Stimulated activated CD4-positive, alpha-beta T cell treated with anti-CD3 and anti-CD28 coated beads, Interleukin-4, amount 100 ng/mL, for 1 hour (primary cell): Measurements from ENCODE around the gene UBXN4.
A peak's percentile ranks its signal among the peaks of the same experiment; 100 is the strongest.

Experiments used
- DNase-seq: peaks from one replicate; pipeline ENCODE4 v3.0.0-alpha.2; 2020

The UBXN4 gene

GRCh38 chr2:135815269-135815668 lies 73.6 kb downstream of the UBXN4 start:
- DNase-seq = no peak

- DNase-seq = no peak
Observed at GRCh38 chr2:135817466-135817865, 75.8 kb downstream of the UBXN4 start.

- no peak for DNase-seq
Observed at GRCh38 chr2:135817951-135818350, 76.3 kb downstream of the UBXN4 start.

GRCh38 chr2:135818937-135819610 lies 77.4 kb downstream of the UBXN4 start:
- peak; percentile 44 for DNase-seq

- peak; percentile 75 for DNase-seq
Observed at GRCh38 chr2:135820003-135820618, 78.5 kb downstream of the UBXN4 start.

- DNase-seq = no peak
Observed at GRCh38 chr2:135821190-135821589, 79.5 kb downstream of the UBXN4 start.

- DNase-seq = no peak
Observed at GRCh38 chr2:135822855-135823254, 81.2 kb downstream of the UBXN4 start.

GRCh38 chr2:135825131-135825530 lies 83.5 kb downstream of the UBXN4 start:
- DNase-seq = no peak

- no peak for DNase-seq
Observed at GRCh38 chr2:135825550-135826176, 84.0 kb downstream of the UBXN4 start.

- DNase-seq = no peak
Observed at GRCh38 chr2:135826544-135826943, 84.9 kb downstream of the UBXN4 start.

- DNase-seq = no peak
Observed at GRCh38 chr2:135829378-135830135, 87.9 kb downstream of the UBXN4 start.

GRCh38 chr2:135831180-135831812 lies 89.6 kb downstream of the UBXN4 start:
- no peak for DNase-seq

GRCh38 chr2:135832891-135833290 lies 91.2 kb downstream of the UBXN4 start:
- no peak for DNase-seq
